Kidney glomerular epithelial cell (primary cell): ENCODE results near the gene FCHSD2.
"Not testable (repeated sequence)": the region's sequence is repeated elsewhere in the genome, so short reads cannot be mapped to it uniquely, and the experiment has no call there.

Source experiments
- DNase-seq: peaks from one replicate; lab custom pipeline; 2025; lab: John Stamatoyannopoulos, UW

FCHSD2 gene

GRCh38 chr11:73009972-73010371, 132.1 kb downstream of the FCHSD2 start:
- DNase-seq: no peak

GRCh38 chr11:73004088-73004487, 138.0 kb downstream of the FCHSD2 start:
- DNase-seq: no peak

- DNase-seq: no peak
These were observed 139.0 kb downstream of the FCHSD2 start for GRCh38 chr11:73003088-73003487.

DNA sequence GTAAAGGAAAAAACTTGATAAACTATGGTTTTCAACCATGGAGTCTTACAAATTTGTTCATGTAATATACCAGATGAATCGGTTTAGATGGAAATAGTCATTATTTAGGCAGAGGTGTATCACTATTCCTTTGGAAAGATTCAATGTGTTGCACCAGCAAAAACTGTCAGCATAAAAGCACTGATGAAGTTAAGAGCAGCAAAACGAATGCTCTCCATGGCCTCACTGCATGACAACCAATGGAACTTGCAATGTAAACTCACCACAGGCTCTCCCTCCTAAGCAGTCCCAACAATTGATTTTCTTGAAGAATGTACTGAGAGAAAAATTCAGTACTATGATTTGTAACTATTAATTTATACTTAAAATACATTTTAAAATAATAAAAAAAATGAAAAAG, 139.9 kb downstream of the FCHSD2 start:
- no peak for DNase-seq

- DNase-seq: peak; percentile 18
These were observed 140.5 kb downstream of the FCHSD2 start for GRCh38 chr11:73001615-73002014.

GRCh38 chr11:72998676-72999075, 143.4 kb downstream of the FCHSD2 start:
- no peak for DNase-seq

DNA sequence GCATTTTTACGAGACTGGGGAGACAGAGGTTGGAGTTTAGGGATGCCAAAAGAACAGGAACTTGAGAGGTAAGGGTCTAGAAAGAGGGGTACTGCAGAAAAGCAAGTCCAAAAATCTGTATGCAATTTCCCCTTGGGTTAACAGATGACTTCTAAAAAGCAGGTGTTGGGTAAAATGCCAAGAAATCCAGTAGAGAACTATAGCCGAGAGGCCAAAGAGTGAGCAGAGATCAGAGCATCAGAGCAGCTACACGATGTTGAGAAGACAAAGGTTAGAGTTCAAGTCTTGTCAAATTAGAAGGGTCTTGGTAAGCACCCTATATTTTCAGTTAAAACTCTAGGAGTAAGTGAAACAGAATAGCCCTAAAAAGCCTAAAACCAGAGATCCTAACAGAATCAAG, 145.2 kb downstream of the FCHSD2 start:
- no peak for DNase-seq

GRCh38 chr11:72989727-72990126, 152.4 kb downstream of the FCHSD2 start:
- no peak for DNase-seq

GRCh38 chr11:72988821-72989220, 153.3 kb downstream of the FCHSD2 start:
- no peak for DNase-seq

GRCh38 chr11:72985645-72986044, 156.5 kb downstream of the FCHSD2 start:
- no peak for DNase-seq

- no peak for DNase-seq
These were observed 157.6 kb downstream of the FCHSD2 start for GRCh38 chr11:72984453-72985077.

- no peak for DNase-seq
These were observed 158.6 kb downstream of the FCHSD2 start for GRCh38 chr11:72983560-72983959.

GRCh38 chr11:72981971-72982685, 160.0 kb downstream of the FCHSD2 start:
- DNase-seq: no peak

- no peak for DNase-seq
These were observed 161.0 kb downstream of the FCHSD2 start for GRCh38 chr11:72981080-72981479.

DNA sequence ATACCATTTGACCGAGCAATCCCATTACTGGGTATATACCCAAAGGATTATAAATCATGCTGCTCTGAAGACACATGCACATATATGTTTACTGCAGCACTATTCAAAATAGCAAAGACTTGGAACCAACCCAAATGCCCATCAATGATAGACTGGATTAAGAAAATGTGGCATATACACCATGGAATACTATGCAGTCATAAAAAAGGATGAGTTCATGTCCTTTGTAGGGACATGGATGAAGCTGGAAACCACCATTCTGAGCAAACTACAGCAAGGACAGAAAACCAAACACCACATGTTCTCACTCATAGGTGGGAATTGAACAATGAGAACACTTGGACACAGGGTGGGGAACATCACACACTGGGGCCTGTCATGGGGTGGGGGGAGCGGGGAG, 164.3 kb downstream of the FCHSD2 start:
- DNase-seq: not testable (repeated sequence)

- not testable (repeated sequence) for DNase-seq
These were observed 165.6 kb downstream of the FCHSD2 start for GRCh38 chr11:72976522-72976892.

DNA sequence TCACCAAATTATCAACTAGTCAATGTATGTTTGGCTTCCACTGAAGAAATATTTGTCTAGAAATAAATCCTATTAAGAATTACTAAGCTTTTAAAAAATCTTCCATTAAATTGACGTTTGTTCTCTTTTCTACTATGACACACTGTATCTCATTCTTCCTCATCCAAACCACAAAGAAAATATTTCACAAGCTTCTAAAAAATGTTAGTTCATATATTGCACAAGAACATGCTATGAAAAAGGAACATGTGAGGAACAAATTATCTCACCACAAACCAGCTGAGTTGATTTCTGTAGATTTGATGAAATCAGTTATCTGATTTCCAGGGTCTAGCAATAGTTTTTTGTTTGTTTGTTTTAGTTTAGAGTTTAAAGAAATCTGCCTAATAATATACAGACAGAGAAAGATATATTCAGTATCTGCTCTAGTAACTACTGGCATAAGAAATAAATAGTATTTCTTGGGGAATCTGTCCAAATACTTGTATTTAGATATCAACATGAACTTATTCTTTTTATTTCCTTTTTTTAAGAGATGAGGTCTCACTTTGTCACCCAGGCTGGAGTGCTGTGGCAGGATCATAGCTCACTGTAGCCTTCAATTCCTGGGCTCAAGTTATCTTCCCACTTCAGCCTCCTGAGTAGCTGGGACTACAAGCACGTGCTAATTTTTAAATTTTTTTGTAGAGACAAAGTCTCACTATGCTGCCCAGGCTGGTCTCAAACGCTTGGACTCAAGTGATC, 166.2 kb downstream of the FCHSD2 start:
- DNase-seq: peak; percentile 19

GRCh38 chr11:72974487-72975205, 167.5 kb downstream of the FCHSD2 start:
- DNase-seq: no peak

DNA sequence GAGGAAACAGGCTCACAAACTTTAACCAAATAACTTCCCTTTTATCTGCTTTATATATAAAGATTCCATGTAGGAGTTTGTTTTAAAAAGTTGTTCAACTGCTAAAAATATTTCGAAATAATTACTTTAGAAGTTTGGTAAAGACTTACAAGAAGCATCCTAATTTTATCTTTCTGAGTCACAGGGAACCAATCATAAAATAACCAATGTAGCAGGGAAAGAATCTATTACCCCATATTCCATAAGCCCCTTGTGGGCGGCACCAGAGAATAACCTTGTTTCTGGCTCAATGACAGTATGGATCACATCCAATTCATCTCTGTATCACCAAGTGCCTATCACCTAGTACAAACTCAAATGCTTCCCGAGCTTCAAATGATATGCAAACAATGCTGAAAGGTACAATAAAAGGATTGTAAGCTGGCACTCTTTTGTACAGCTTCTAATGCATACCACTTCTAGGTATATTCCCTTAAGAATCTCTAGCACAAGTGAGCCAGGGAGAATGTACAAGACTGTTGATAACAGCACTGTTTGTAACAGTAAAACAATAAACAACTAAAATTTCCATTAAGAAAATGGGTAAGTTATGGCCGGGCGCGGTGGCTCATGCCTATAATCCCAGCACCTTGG, 169.5 kb downstream of the FCHSD2 start:
- no peak for DNase-seq

DNA sequence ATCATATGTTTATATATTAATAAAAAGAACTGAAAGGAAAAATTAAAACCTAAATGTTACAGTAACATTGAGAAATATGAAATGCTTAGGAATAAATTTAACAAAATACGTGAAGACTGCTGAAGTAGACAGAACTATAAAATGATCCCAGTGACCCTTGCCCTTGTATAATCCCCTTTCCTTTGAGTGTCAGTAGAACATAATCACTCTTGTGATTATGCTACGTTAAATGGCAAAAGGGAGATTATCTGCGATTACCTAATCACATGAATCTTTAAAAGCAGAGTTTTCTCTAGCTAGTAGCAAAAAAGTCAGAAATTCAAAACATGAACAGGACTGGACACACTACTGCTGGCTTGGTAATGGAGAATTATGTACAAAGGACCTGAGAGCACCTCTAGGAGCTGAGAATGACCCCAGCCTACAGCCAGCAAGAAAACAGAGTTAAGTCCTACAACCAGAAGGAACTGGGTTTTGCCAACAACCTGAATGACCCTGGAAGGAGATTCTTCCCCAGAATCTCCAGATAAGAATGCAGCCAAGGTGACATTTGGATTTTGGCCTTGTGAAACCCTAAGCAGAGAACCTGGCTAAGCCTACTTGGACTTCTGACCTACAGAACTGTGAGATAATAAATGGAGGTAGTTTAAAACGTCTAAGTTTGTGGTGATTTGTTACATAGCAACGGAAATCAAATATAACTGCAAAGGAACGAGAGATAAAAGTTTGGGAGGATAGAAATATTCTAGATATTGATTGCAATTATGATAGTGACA, 170.7 kb downstream of the FCHSD2 start:
- DNase-seq: no peak

- no peak for DNase-seq
These were observed 171.5 kb downstream of the FCHSD2 start for GRCh38 chr11:72970557-72971118.
